Measurements from ENCODE around the gene HOOK2.

GRCh38 chr19:12796146-12797071, 21.1 kb upstream of the HOOK2 start:
- TF ChIP-seq POLR2A (IDR thresholded peaks at IDR 0.05; ENCODE audit: low read length) (peak; percentile 72), GATA1 (IDR thresholded peaks at IDR 0.05; ENCODE audit: low read depth, low read length) (no peak)
